Gastrocnemius medialis (tissue), 4 donors: ENCODE results near the gene STAT5A.

Experiments used
- POLR2A ChIP-seq, 2 donors: fragments of 450-650 bp; IDR thresholded peaks; one replicate each; pipeline ENCODE4 v1.6.1; 2017; ENCODE audit warnings: antibody characterized with exemption in 2 of 2, mild to moderate bottlenecking in 2 of 2, moderate library complexity in 2 of 2
- TF ChIP-seq, protein P1 (sequence below), 5 experiments: fragments of 450-650 bp in 3 of 5; fragments of 200-600 bp in 2 of 5; sonication (generic) in 2 of 5; IDR thresholded peaks in 4 of 5; conservative IDR thresholded peaks in 1 of 5; 1 replicate in 4 of 5; 2 replicates in 1 of 5; pipeline ENCODE4 v1.5.1; 2016 to 2019; ENCODE audit warnings: antibody characterized with exemption in 5 of 5, mild to moderate bottlenecking in 3 of 5, moderate library complexity in 3 of 5

- TF ChIP-seq, protein P1, sequence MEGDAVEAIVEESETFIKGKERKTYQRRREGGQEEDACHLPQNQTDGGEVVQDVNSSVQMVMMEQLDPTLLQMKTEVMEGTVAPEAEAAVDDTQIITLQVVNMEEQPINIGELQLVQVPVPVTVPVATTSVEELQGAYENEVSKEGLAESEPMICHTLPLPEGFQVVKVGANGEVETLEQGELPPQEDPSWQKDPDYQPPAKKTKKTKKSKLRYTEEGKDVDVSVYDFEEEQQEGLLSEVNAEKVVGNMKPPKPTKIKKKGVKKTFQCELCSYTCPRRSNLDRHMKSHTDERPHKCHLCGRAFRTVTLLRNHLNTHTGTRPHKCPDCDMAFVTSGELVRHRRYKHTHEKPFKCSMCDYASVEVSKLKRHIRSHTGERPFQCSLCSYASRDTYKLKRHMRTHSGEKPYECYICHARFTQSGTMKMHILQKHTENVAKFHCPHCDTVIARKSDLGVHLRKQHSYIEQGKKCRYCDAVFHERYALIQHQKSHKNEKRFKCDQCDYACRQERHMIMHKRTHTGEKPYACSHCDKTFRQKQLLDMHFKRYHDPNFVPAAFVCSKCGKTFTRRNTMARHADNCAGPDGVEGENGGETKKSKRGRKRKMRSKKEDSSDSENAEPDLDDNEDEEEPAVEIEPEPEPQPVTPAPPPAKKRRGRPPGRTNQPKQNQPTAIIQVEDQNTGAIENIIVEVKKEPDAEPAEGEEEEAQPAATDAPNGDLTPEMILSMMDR (IDR thresholded peaks at IDR 0.05 in 4 of 5, conservative IDR thresholded peaks at IDR 0.05 in 1 of 5), result no peak
- peak; percentile 85 to 97 for TF ChIP-seq POLR2A (IDR thresholded peaks at IDR 0.05)
Observed at GRCh38 chr17:42276359-42276608, 12.0 kb upstream of the STAT5A start, which contains the start of gene STAT5B.
